GM21447 (cell line): Measurements from ENCODE around the gene MEAF6.
"Not testable (repeated sequence)": the region's sequence is repeated elsewhere in the genome, so short reads cannot be mapped to it uniquely, and the experiment has no call there.

Experiments
- ATAC-seq: cut with Tn5 transposase; IDR thresholded peaks from one replicate; pipeline ENCODE4 v1.9.1; 2021; ENCODE audit not compliant: unreplicated experiment

Gene MEAF6

DNA sequence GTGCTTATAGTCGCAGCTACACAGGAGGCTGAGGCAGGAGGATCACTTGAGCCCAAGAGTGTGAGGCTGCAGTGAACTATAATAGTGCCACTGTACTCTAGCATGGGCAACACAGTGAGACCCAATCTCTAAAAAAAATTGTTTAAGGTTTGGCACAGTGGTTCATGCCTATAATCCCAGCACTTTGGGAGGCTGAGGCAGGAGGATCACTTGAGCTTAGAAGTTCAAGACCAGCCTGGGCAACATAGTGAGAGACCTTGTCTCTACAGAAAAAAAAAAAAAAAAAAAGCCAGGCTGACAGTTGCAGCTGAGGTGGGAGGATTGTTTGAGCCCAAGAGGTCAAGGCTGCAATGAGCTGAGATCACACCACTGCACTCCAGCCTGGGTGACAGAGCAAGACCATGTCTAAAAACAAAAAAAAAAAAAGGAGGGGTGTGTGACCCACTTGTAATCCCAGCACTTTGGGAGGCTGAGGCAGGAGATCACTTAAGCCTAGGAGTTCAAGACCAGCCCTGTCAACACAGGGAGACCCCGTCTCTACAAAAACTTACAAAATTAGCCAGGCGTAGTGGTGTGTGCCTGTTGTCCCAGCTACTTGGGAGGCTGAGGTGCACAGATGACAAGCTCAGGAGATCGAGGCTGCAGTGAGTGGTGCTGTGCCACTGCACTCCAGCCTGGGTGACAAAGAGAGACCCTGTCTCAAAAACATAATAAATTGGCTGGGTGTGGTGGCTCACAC is 18.0 kb upstream of the MEAF6 start:
- ATAC-seq, result not testable (repeated sequence)

- not testable (repeated sequence) for ATAC-seq
Measured at GRCh38 chr1:37529888-37530287, 15.3 kb upstream of the MEAF6 start.

GRCh38 chr1:37519613-37520012 is 5.0 kb upstream of the MEAF6 start:
- ATAC-seq, result no peak

- not testable (repeated sequence) for ATAC-seq
Measured at GRCh38 chr1:37518929-37519328, 4.4 kb upstream of the MEAF6 start.

GRCh38 chr1:37518241-37518640 is 3.7 kb upstream of the MEAF6 start:
- ATAC-seq, result not testable (repeated sequence)

GRCh38 chr1:37517569-37517968 is 3.0 kb upstream of the MEAF6 start:
- no peak for ATAC-seq

GRCh38 chr1:37515185-37516034 is 844 bp upstream of the MEAF6 start:
- ATAC-seq, result peak; percentile 12

- peak; percentile 38 for ATAC-seq
Measured at GRCh38 chr1:37513795-37514349, 694 bp downstream of the MEAF6 start.

DNA sequence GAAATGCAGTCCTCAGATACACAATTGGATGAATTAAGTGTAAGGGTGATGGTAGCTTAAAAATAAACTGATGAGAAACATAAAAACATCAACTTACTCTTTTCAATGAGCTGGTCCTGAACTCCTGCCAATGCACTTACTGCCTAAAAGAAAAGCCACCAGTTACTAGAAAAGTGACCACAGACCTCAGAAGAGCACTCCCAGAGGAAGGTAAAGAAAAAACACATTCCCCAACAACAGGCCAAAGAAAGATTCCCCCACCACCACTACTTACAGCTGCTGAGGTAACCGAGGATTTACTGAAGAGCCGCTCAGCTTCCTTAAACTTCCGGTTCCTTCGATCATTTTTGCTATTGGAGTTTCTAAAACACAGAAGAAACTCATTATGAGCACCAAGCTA is 5.4 kb downstream of the MEAF6 start:
- no peak for ATAC-seq

DNA sequence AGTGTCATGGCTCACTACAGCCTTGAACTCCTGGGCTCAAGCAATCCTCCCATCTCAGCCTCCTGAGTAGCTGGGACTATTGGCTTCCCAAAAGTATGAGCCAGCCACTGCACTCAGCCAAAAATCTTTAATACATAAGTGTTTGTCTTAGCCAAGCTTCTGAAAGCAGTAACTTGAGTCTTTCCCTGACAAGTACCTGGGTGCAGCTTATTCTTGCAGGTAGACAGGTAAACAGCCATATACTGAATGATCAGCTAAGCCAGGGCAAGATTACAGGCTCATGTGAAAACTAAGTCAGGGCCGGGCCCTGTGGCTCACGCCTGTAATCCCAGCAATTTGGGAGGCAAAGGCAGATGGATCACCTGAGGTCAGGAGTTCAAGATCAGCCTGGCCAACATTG is 7.8 kb downstream of the MEAF6 start:
- no peak for ATAC-seq

DNA sequence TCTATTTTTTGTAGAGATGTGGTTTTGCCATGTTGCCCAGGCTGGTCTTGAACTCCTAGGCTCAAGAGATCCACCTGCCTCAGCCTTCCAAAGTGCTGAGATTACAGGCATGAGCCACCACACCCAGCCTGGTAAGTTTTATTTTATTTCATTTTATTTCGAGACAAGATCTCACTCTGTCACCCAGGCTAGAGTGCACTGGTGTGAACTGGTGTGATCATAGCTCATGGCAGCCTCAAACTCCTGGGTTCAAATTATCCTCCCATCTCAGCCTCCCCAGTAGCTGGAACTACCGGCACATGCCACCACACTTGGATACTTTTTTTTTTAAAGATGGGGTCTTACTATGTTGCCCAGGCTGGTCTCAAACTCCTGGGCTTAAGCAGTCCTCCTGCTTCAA is 11.8 kb downstream of the MEAF6 start:
- not testable (repeated sequence) for ATAC-seq

GRCh38 chr1:37502104-37502503 is 12.5 kb downstream of the MEAF6 start:
- ATAC-seq, result no peak

DNA sequence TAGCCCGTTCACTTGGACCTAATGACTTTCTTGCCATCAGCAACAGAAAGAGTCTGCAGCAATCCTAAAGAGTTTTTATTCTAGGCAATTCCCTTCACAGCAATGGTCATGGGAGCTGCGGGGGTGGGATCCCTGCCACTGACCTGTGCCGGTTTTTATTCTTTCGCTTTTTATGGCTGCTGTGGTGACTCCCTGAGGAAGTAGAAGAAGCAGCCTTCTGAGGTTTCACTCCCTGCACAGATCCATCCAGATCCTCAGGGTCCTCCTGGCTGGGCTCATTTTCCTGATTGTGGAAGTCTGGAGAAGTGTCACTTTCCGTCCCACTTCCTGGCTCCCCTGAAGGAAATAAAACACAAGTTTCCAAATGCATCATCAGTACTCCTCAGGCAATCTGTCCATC is 12.9 kb downstream of the MEAF6 start:
- no peak for ATAC-seq

DNA sequence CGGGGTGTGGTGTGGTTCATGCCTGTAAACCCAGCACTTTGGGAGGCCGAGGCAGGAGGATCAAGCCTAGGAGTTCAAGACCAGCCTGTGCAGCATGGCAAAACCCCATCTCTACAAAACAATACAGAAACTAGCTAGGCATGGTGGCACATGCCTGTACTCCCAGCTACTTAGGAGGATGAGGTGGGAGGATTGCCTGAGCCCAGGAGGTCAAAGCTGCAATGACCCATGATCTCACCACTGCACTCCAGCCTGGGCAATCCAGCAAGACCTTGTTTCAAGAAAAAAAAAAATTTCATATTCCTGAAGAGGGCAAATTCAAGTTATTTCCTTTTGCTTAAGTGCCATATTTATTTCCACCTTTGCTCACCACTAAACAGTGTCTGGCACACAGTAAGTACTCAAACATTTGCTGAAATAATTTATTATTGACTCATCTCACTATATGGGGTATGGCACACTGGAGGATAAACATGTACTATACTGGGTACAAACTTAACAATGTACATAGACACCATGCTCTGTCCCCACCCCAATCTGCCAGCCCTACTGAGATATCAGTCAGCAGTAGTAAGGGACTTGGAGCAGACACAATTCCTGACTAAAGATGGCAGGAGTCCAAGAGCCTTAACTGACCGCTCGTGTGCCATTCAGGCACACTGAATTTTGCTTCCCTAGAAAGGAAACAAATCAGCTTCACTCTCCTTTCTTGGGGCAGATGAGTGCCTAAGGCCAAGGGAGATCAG is 15.5 kb downstream of the MEAF6 start:
- no peak for ATAC-seq

GRCh38 chr1:37497832-37498231 is 16.7 kb downstream of the MEAF6 start:
- no peak for ATAC-seq

DNA sequence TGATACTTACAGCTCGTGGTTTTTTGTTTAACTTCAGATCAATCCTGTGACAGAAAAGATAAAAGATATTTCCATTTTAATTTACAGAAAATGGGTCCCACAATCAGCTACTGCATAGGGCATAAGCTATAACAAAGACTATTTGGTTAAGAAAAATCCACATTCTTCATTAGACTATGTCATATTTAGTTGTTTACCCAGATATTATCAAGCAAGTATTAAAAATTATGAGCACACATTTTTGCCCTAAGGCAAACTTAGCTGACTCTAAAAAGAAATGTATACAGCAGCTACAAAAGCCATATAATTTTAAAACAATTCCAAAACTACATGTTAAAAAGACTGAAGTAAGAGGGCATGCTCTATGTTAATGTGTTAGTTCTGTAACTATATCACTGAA is 18.7 kb downstream of the MEAF6 start:
- ATAC-seq, result no peak

DNA sequence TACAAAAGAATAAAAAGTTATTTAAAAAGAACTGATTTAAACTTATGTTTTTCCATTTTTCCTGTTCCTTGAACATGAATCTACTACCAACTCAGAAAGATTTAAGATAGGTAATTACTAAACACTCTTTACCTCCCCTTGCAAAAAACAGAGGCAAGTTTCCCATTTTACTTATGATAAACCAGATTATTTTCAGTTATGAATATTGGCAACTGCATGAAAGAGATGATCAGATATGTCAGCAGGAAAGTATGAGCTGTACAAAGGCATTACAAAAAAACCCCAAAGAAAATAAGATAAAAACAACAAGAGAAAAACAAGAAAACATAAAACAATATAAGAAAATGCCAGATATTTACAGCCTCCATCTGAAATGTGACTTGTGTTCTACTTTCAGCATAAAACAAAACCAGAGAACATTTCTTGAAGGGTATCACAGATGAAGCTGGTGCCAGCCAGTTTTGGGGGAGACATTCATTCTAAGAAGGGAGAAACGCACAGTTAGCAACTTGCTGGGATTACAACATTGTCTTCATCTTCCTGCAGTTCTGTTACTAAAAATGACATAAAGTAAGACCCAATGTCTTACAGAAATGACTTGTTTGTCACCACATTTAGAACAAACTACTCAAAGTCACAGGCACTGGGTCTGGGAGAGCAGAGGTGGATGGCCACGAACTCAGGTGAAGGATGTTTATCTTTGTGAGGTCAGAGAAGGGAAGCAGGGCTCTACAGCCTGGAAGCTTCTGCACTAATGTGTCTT is 21.0 kb downstream of the MEAF6 start:
- no peak for ATAC-seq

DNA sequence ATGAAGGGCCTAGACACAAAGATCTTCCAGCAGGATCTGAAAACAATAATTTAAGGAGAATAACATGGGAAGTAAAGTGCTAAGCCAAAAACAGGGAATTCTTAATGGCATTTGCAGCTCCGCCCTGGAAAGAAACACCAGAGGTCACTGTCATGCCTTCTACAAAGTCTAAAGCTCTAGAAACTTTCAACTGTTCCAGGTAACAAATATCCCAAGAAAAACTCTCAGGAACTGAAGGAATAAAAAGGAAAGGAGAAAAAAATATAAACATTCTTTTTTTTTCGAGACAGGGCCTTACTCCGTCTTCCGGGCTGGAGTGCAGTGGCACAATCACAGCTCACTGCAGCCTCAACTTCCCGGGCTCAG is 27.0 kb downstream of the MEAF6 start:
- no peak for ATAC-seq

DNA sequence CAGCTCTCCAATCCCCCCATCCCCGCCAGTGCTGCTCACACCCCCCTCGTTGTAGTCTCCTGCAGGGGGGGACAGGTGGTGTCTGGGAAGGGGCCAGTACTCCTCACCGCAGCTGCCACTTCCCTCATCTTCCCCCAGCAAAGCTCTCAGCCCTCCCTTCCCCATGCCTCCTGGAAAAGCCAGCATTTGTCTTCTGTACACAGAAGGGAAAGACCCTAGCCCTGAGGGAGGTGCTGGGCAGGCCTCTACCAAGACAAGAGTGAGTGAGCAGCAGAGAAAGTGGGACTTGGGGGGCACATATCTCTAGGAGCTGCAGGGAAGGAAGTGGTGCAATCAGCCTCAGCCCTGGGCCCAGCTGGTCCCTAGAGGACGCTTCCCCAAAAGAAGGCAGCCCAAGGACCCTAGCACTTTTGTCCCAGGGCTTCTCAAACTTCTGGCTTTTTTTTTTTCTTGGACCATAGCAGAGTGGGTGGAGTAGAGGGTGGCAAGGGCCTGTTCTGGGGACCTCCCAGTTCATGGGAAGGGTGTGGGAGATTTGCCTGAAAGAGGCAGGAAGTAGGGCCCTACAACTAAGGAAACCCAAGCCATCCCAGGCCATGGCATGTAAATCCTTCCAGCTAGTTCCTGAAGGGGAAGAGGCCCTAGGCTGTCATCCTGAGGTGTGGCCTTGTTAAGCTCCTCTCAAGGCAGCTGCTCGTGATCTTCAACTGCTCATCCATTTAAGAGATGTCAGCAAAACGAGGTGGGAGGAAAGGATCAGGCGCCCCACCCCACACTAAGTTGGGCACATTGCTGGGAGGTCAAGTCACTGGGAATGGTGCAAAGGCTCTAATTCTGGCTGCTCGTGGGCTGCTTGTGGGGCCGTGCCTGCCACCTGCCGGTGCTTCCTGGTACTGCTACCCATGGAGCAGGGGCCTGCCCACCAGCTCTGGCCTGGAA is 27.6 kb downstream of the MEAF6 start:
- ATAC-seq, result no peak
